Measurements from ENCODE around the gene ZNF670. TPM values are rescaled to one million over a fixed set of nuclear protein-coding genes. Genes with fewer than 3 reads are reported as not detected.

ZNF670 gene
- total RNA-seq, 6 experiments from 2014 or later = 1.3 to 1.9 (median 1.5) TPM

GRCh38 chr1:247113094-247113497 is 34.5 kb upstream of the ZNF670 start:
- TF ChIP-seq CTCF (IDR thresholded peaks at IDR 0.05) = no peak
- Mint-ChIP-seq H3K9me3 (peaks cover 9% of the 10 kb centered on the region), H3K4me3 (no peak overlapping the region; the same call in 1 of the 2 replicates), H3K27me3 (ENCODE audit: insufficient read depth) (no peaks in the 10 kb centered on the region; the same call in none of the 2 replicates), H3K27ac (no peak overlapping the region), H3K36me3 (ENCODE audit: low read depth) (peaks cover 3% of the 10 kb centered on the region; the same call in 1 of the 2 replicates), H3K4me1 (ENCODE audit: low read depth) (peaks cover 17% of the 10 kb centered on the region)
- DNase-seq = no peak

GRCh38 chr1:247112479-247112781 is 33.8 kb upstream of the ZNF670 start:
- H3K36me3 Mint-ChIP-seq (ENCODE audit: low read depth) = peaks cover 3% of the 10 kb centered on the region; the same call in 1 of the 2 replicates
- peaks cover 17% of the 10 kb centered on the region for H3K4me1 Mint-ChIP-seq (ENCODE audit: low read depth)
- peaks cover 9% of the 10 kb centered on the region for H3K9me3 Mint-ChIP-seq
- peak overlapping the region; percentile 37; the same call in 1 of the 2 replicates for H3K4me3 Mint-ChIP-seq
- DNase-seq = no peak
- no peak overlapping the region for H3K27ac Mint-ChIP-seq
- no peaks in the 10 kb centered on the region; the same call in none of the 2 replicates for H3K27me3 Mint-ChIP-seq (ENCODE audit: insufficient read depth)
- no peak for TF ChIP-seq CTCF (IDR thresholded peaks at IDR 0.05)

GRCh38 chr1:247111700-247112478 is 33.3 kb upstream of the ZNF670 start:
- Mint-ChIP-seq H3K36me3 (ENCODE audit: low read depth) (peaks cover 3% of the 10 kb centered on the region; the same call in 1 of the 2 replicates), H3K27ac (peak overlapping the region; percentile 42; the same call in 1 of the 2 replicates), H3K27me3 (ENCODE audit: insufficient read depth) (no peaks in the 10 kb centered on the region; the same call in none of the 2 replicates), H3K4me1 (ENCODE audit: low read depth) (peaks cover 17% of the 10 kb centered on the region), H3K4me3 (peak overlapping the region; percentile 78), H3K9me3 (peaks cover 9% of the 10 kb centered on the region)
- peak; percentile 10 for DNase-seq
- TF ChIP-seq CTCF (IDR thresholded peaks at IDR 0.05) = no peak

- peaks cover 9% of the 10 kb centered on the region for H3K9me3 Mint-ChIP-seq
- peak overlapping the region; percentile 52; the same call in 1 of the 2 replicates for H3K27ac Mint-ChIP-seq
- peak overlapping the region; percentile 86 for H3K4me3 Mint-ChIP-seq
Observed at GRCh38 chr1:247111259-247111699, 32.7 kb upstream of the ZNF670 start.

More at GRCh38 chr1:247111259-247111699, 32.7 kb upstream of the ZNF670 start:
- H3K27me3 Mint-ChIP-seq (ENCODE audit: insufficient read depth) = no peaks in the 10 kb centered on the region; the same call in none of the 2 replicates
- TF ChIP-seq CTCF (IDR thresholded peaks at IDR 0.05) = no peak
- H3K36me3 Mint-ChIP-seq (ENCODE audit: low read depth) = peaks cover 3% of the 10 kb centered on the region; the same call in 1 of the 2 replicates
- peaks cover 17% of the 10 kb centered on the region for H3K4me1 Mint-ChIP-seq (ENCODE audit: low read depth)
- no peak for DNase-seq
